ENCODE data around the gene TTC39C.

DNA sequence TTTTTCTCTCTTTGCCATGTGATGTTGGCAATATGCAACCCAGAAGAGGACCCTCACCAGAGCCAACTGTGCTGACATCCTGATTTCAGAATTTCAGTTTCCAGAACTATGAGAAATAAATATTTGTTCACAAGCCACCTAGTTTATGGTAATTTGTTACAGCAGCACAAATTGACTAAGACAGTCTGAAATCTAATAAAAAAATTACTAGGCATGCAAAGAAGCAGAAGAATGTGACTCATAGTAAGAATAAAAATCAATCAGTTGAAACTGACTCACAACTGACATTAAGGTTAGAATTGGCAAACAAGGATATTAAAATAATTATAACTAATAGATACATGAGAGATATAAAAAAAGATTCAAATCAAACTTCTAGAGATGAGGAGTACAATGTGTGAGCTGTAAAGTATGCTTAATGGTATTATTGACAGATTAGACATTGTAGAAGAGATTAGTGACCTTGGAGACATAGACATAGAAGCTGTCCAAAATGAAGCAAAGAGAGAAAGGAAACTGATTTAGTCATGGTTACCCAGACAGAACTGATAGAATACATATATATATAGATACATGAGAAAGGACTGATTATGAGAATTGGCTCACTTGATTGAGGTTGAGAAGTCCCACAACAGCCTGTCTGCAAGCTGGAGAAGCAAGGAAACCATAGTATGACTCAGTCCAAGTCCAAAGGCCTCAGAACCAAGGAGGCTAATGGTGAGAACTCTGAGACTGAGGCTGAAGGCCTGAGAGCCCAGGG, 27.8 kb upstream of the TTC39C start:
- TF ChIP-seq, protein P1, sequence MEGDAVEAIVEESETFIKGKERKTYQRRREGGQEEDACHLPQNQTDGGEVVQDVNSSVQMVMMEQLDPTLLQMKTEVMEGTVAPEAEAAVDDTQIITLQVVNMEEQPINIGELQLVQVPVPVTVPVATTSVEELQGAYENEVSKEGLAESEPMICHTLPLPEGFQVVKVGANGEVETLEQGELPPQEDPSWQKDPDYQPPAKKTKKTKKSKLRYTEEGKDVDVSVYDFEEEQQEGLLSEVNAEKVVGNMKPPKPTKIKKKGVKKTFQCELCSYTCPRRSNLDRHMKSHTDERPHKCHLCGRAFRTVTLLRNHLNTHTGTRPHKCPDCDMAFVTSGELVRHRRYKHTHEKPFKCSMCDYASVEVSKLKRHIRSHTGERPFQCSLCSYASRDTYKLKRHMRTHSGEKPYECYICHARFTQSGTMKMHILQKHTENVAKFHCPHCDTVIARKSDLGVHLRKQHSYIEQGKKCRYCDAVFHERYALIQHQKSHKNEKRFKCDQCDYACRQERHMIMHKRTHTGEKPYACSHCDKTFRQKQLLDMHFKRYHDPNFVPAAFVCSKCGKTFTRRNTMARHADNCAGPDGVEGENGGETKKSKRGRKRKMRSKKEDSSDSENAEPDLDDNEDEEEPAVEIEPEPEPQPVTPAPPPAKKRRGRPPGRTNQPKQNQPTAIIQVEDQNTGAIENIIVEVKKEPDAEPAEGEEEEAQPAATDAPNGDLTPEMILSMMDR (IDR thresholded peaks at IDR 0.05; ENCODE audit: low read depth, low read length) = no peak
- TF ChIP-seq POLR2A (IDR thresholded peaks at IDR 0.05; ENCODE audit: extremely low read depth, insufficient read length) = no peak

Measured in NB4 (cell line).